ENCODE results near the gene POLD4. TPM values are rescaled to one million over a fixed set of nuclear protein-coding genes. Genes with fewer than 3 reads are reported as not detected.

Gene POLD4
- total RNA-seq, 1 donor from 2014 or later, result 50.1 TPM

DNA sequence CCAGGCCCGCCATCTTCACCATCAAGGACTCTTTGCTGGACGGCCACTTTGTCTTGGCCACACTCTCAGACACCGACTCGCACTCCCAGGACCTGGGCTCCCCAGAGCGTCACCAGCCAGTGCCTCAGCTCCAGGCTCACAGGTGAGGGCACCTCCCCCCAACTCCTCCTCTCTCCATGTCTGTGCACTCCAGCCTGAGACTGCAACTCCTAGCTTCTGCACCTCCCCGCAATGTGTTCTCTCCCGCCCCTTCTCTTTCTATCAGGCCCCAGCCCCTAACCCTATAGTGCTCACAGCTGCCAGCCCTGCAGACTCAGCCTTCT, 42.9 kb upstream of the POLD4 start:
- H3K36me3 Mint-ChIP-seq (ENCODE audit: low read depth), result peaks cover 51% of the 10 kb centered on the region
- intact Hi-C loops (cut with micrococcal nuclease), result no loop called here
- no peaks in the 10 kb centered on the region for H3K27me3 Mint-ChIP-seq (ENCODE audit: low read depth)

DNA sequence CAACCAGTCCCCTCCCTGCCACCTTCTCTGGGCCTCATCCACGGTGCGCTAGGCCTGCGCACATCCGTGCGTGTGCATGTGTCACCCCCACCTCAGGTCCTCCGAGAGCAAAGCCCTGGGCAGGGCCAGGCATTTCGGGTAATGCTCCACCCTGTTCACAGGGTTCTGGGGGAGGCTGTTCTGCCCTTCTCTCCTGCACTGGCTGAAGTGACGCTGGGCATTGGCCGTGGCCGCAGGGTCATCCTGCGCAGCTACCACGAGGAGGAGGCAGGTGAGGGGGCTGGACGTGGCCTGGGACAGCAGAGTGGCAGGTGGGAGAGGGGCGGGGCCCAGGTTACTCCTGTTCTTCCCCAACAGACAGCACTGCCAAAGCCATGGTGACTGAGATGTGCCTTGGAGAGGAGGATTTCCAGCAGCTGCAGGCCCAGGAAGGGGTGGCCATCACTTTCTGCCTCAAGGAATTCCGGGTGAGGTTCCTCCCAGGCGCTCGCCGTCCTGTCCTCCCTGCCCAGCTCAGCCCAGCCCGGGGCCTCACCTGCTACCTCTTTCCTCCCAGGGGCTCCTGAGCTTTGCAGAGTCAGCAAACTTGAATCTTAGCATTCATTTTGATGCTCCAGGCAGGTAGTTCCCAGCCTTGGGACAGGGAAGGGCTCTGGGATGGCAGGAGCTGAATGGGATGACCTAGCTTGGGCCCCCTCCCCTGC, 42.4 kb upstream of the POLD4 start:
- peaks cover 51% of the 10 kb centered on the region for H3K36me3 Mint-ChIP-seq (ENCODE audit: low read depth)
- no peaks in the 10 kb centered on the region for H3K27me3 Mint-ChIP-seq (ENCODE audit: low read depth)
- DNase-seq (ENCODE audit: low spot score), result no peak
- no peak overlapping the region for H3K4me3 Mint-ChIP-seq (ENCODE audit: low read depth)
- intact Hi-C loops (cut with micrococcal nuclease), result no loop called here
- H3K27ac Mint-ChIP-seq, result no peak overlapping the region
- H3K4me1 Mint-ChIP-seq (ENCODE audit: low read depth), result peaks cover 37% of the 10 kb centered on the region
- H3K9me3 Mint-ChIP-seq, result no peaks in the 10 kb centered on the region

More for the DNA sequence above, 42.9 kb upstream of the POLD4 start:
- DNase-seq (ENCODE audit: low spot score), result no peak
- Mint-ChIP-seq H3K9me3 (no peaks in the 10 kb centered on the region), H3K4me3 (ENCODE audit: low read depth) (no peak overlapping the region), H3K4me1 (ENCODE audit: low read depth) (peaks cover 35% of the 10 kb centered on the region), H3K27ac (no peak overlapping the region)

DNA sequence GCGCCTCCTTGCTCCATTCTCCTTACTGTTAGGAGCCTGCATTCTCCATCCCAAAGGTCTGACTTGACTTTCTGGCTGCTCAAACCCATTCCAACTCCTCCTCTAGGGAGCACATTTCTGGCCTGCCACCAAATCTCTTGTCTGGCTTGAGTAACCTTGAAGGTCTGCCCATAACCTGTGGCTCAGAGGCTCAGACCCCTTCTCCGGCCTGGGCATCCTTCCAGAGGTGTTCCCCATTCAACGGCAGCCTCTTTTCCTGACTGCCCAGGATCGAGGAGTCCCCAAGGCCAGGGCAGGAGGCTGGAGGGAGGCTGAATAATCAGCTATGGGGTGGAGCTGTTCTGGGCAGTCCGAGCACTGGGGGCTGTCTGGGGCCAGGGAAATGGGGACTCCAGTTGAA, 40.6 kb upstream of the POLD4 start:
- Mint-ChIP-seq H3K27me3 (ENCODE audit: low read depth) (no peaks in the 10 kb centered on the region), H3K27ac (no peak overlapping the region), H3K4me1 (ENCODE audit: low read depth) (peaks cover 36% of the 10 kb centered on the region), H3K36me3 (ENCODE audit: low read depth) (peaks cover 39% of the 10 kb centered on the region), H3K9me3 (no peaks in the 10 kb centered on the region), H3K4me3 (ENCODE audit: low read depth) (peak overlapping the region; percentile 72)
- intact Hi-C loops (cut with micrococcal nuclease), result loop anchor here (5.0 kb wide), 1 partner anchor 132 kb away; no protein-coding TSS in a partner anchor
- no peak for DNase-seq (ENCODE audit: low spot score)

DNA sequence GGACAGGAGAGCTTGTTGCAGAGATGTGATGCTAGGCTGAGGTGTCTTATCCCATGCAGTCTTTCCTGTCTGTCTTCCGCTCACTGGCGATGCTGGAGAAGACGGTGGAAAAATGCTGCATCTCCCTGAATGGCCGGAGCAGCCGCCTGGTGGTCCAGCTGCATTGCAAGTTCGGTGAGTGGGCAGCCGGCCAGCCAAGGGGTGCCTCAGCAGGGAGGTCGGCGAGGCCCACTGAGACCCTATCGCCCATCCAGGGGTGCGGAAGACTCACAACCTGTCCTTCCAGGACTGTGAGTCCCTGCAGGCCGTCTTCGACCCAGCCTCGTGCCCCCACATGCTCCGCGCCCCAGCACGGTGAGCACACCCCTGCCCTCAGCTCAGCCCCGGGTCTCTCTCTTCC, 40.1 kb upstream of the POLD4 start:
- intact Hi-C loops (cut with micrococcal nuclease), result loop anchor here (5.0 kb wide), 1 partner anchor 131 kb away; no protein-coding TSS in a partner anchor
- H3K4me3 Mint-ChIP-seq (ENCODE audit: low read depth), result peak overlapping the region; percentile 72
- H3K27ac Mint-ChIP-seq, result no peak overlapping the region
- peaks cover 37% of the 10 kb centered on the region for H3K4me1 Mint-ChIP-seq (ENCODE audit: low read depth)
- H3K36me3 Mint-ChIP-seq (ENCODE audit: low read depth), result peaks cover 36% of the 10 kb centered on the region
- DNase-seq (ENCODE audit: low spot score), result no peak
- H3K27me3 Mint-ChIP-seq (ENCODE audit: low read depth), result no peaks in the 10 kb centered on the region
- no peaks in the 10 kb centered on the region for H3K9me3 Mint-ChIP-seq

DNA sequence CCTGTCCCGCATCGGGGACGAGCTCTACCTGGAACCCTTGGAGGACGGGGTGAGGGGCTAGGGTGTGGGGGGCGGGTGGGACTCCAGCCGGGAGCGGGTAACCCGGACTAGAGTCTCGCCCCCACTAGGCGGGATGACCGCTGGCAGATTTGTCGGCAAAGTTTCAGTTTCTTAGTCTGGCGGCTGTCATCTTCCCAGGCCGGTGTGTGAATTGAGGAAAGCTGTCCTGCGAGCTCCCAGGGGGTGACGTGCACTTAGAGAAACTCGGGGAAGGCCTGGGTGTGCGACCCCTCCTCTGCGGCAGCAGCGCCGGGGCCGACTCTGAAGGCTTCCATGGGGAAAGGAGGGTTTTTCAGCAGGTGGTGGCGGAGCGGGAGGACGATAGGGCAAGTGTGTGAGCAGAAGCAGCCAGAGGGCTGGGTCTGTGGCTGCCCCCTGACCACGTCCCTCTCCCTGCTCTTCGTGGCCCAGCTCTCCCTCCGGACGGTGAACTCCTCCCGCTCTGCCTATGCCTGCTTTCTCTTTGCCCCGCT, 38.9 kb upstream of the POLD4 start:
- intact Hi-C loops (cut with micrococcal nuclease), result loop anchor here (5.0 kb wide), 1 partner anchor 130 kb away; no protein-coding TSS in a partner anchor

DNA sequence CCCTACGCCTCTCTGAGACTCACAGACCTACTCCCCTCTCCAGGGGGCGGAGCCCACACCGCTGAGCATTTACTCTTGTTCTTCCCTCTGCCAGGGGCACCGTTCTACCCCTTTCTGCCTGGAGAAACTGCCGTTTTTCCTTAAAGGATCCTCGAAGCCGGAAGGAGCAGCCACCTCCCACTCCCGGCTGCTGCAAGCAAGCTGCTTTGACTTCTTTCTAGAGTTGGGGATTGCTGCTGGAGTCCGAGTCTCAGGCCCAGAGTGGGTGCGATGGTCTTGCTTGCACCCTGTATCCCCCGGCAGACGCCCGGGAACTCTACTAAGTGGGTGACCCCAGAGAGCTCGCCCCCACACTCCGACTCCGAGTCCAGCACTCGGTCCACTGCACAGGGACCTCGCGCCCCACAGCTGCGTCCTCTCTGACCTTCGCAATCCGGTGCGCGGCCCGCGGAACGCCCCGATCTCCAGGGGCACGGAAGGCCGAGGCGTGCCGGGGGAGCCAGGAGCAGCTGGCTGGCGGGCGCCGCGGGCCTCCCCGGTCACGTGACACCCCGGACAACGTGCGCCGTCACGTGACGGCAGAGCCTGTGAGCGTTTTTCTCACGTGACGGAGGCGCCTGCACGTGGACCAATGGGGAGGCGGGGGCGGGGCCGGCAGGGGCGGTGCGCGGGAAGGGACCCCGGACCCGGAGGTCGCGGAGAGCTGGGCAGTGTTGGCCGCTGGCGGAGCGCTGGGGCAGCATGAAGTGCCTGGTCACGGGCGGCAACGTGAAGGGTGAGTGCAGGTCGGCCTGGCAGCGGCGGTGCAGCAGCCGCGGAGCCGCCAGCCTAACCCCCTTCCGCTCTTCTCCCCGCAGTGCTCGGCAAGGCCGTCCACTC, 38.2 kb upstream of the POLD4 start, which contains the start of gene RAD9A:
Gene RAD9A, plus strand, starts transcription at position 683 of the 879 bp plus-strand sequence. Its CDS starts 59 bp downstream, at position 742.
- intact Hi-C loops (cut with micrococcal nuclease), result loop anchor here (5.0 kb wide), 1 partner anchor 129 kb away; no protein-coding TSS in a partner anchor
- Mint-ChIP-seq H3K4me3 (ENCODE audit: low read depth) (peak within 1 kb of the TSS; percentile 89), H3K4me1 (ENCODE audit: low read depth) (peaks cover 27% of the 10 kb centered on the region), H3K9me3 (no peaks in the 10 kb centered on the region), H3K27me3 (ENCODE audit: low read depth) (no peaks in the 10 kb centered on the region), H3K36me3 (ENCODE audit: low read depth) (peaks cover 20% of the 10 kb centered on the region), H3K27ac (peak within 1 kb of the TSS; percentile 52)
- peak; percentile 89 for DNase-seq (ENCODE audit: low spot score)

More for the DNA sequence above, 38.9 kb upstream of the POLD4 start:
- H3K9me3 Mint-ChIP-seq, result no peaks in the 10 kb centered on the region
- peak overlapping the region; percentile 89 for H3K4me3 Mint-ChIP-seq (ENCODE audit: low read depth)
- peaks cover 25% of the 10 kb centered on the region for H3K36me3 Mint-ChIP-seq (ENCODE audit: low read depth)
- peaks cover 32% of the 10 kb centered on the region for H3K4me1 Mint-ChIP-seq (ENCODE audit: low read depth)
- peak overlapping the region; percentile 52 for H3K27ac Mint-ChIP-seq
- no peaks in the 10 kb centered on the region for H3K27me3 Mint-ChIP-seq (ENCODE audit: low read depth)
- no peak for DNase-seq (ENCODE audit: low spot score)

DNA sequence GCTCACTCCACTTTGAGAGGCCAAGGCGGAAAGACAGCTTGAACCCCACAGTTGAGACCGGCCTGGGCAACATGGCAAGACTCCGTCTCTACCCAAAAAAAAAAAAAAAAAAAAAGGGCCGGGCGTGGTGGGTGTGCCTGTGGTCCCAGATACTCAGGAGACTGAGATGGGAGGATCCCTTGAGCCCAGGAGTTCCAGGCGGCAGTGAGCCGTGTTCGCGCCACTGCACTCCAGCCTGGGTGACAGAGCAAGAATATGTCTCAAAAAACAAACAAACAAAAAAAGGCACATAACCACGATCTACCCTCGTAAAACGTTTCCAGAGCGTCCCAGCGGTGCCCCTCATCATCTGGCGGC, 37.6 kb upstream of the POLD4 start:
- intact Hi-C loops (cut with micrococcal nuclease), result loop anchor here (5.0 kb wide), 1 partner anchor 129 kb away; no protein-coding TSS in a partner anchor
- Mint-ChIP-seq H3K4me3 (ENCODE audit: low read depth) (peak overlapping the region; percentile 89), H3K4me1 (ENCODE audit: low read depth) (peaks cover 25% of the 10 kb centered on the region), H3K27me3 (ENCODE audit: low read depth) (no peaks in the 10 kb centered on the region), H3K9me3 (no peaks in the 10 kb centered on the region), H3K36me3 (ENCODE audit: low read depth) (peaks cover 14% of the 10 kb centered on the region), H3K27ac (peak overlapping the region; percentile 33)
- no peak for DNase-seq (ENCODE audit: low spot score)

DNA sequence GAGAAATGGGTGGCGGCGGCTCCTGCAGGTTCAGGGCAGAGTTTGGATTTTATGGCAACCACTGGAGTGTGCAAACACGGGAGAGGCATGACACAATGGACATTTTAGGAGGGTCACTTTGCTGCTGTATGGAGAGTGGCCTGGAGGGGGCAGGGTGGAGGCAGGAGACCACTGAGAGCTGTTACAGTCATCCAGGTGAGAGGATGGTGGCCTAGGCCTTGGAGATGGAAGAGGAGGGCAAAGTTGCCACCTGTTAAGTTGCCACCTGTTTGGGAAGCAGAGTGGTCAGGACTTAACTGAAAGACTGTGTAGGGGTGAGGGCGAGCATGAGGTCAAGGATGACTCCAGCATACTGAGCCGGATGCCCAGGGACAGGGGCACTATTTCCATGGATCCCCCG, 36.1 kb upstream of the POLD4 start:
- Mint-ChIP-seq H3K27ac (peak overlapping the region; percentile 33), H3K4me3 (ENCODE audit: low read depth) (peak overlapping the region; percentile 74), H3K27me3 (ENCODE audit: low read depth) (no peaks in the 10 kb centered on the region), H3K4me1 (ENCODE audit: low read depth) (peaks cover 25% of the 10 kb centered on the region), H3K36me3 (ENCODE audit: low read depth) (peaks cover 14% of the 10 kb centered on the region), H3K9me3 (no peaks in the 10 kb centered on the region)
- peak; percentile 41 for DNase-seq (ENCODE audit: low spot score)
- intact Hi-C loops (cut with micrococcal nuclease), result loop anchor here (1.0 kb wide), 1 partner anchor 117 kb away; no protein-coding TSS in a partner anchor

DNA sequence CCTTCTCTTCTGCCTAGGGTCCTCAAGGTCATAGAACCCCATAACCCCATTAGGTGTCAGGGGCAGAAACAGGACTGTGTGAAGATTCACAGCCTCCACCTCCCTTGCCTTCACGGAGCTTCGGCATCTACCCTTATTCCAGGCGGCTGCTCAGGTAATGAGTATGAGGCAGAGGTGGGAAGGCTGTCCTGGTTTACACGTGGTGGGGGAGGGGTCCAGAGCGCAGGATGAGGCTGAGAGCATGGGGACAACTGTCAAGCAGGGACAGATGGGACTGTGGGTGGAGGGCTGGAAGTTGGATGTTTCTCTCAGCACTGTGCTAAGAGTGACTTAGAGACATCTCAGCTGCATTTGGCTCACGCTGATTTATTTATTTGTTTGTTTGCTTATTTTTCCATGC, 34.2 kb upstream of the POLD4 start:
- peaks cover 15% of the 10 kb centered on the region for H3K4me1 Mint-ChIP-seq (ENCODE audit: low read depth)
- peaks cover 3% of the 10 kb centered on the region for H3K36me3 Mint-ChIP-seq (ENCODE audit: low read depth)
- H3K27ac Mint-ChIP-seq, result no peak overlapping the region
- no peak for DNase-seq (ENCODE audit: low spot score)
- no peak overlapping the region for H3K4me3 Mint-ChIP-seq (ENCODE audit: low read depth)
- intact Hi-C loops (cut with micrococcal nuclease), result no loop called here
- H3K27me3 Mint-ChIP-seq (ENCODE audit: low read depth), result peaks cover under 1% of the 10 kb centered on the region
- no peaks in the 10 kb centered on the region for H3K9me3 Mint-ChIP-seq

DNA sequence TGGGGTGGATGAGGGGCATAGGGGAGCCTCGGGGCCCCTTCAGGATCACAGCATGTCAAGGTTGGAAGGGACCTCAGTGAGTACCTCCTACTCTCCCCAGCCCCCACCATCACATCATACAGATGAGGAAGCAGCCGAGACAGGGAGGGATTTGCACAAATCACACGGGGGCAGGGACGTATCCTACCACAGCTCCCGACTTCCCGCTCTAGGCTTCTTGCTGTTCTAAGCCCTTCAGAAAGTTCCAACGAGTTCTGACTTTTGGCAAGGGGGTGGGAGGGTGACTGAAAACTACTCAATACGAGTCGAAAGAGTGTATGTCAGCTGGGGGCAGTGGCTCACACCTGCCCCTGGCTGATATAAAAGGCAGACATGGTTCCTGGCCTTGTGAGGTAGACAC, 33.7 kb upstream of the POLD4 start:
- no peaks in the 10 kb centered on the region for H3K9me3 Mint-ChIP-seq
- H3K4me3 Mint-ChIP-seq (ENCODE audit: low read depth), result no peak overlapping the region
- peaks cover 14% of the 10 kb centered on the region for H3K4me1 Mint-ChIP-seq (ENCODE audit: low read depth)
- H3K36me3 Mint-ChIP-seq (ENCODE audit: low read depth), result no peaks in the 10 kb centered on the region
- H3K27me3 Mint-ChIP-seq (ENCODE audit: low read depth), result peaks cover 3% of the 10 kb centered on the region
- intact Hi-C loops (cut with micrococcal nuclease), result no loop called here
- H3K27ac Mint-ChIP-seq, result no peak overlapping the region
- no peak for DNase-seq (ENCODE audit: low spot score)

DNA sequence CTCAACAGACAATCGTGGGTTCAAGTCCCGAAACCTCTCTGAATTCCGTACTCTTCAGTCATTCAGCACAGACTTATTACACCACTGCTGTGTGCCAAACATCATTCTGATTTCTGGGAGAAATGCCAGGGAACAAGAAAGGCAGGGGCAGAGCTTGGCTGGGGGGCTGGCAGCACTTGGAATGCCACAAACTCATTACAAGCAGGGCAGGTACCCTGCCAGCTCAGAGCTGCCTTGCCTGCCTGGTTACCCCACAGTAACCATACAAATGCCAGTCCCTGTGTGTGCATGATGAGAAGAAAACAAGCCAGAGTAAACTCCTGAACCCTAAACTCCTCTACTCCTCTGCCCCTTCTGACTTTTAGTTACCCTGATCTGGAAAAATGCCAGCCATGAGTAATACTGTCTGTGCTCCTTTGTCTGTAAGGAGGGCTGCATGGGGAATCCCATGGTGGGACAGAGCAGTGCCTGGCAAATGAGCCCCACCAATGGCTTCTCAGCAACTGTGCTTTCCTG, 31.6 kb upstream of the POLD4 start:
- no peaks in the 10 kb centered on the region for H3K36me3 Mint-ChIP-seq (ENCODE audit: low read depth)
- no peak for DNase-seq (ENCODE audit: low spot score)
- intact Hi-C loops (cut with micrococcal nuclease), result loop anchor here (5.0 kb wide), 1 partner anchor 118 kb away; the partner anchor contains the start of gene GRK2
- H3K27ac Mint-ChIP-seq, result no peak overlapping the region
- no peak overlapping the region for H3K4me3 Mint-ChIP-seq (ENCODE audit: low read depth)
- no peaks in the 10 kb centered on the region for H3K9me3 Mint-ChIP-seq
- H3K27me3 Mint-ChIP-seq (ENCODE audit: low read depth), result peaks cover 11% of the 10 kb centered on the region
- H3K4me1 Mint-ChIP-seq (ENCODE audit: low read depth), result peaks cover 12% of the 10 kb centered on the region

DNA sequence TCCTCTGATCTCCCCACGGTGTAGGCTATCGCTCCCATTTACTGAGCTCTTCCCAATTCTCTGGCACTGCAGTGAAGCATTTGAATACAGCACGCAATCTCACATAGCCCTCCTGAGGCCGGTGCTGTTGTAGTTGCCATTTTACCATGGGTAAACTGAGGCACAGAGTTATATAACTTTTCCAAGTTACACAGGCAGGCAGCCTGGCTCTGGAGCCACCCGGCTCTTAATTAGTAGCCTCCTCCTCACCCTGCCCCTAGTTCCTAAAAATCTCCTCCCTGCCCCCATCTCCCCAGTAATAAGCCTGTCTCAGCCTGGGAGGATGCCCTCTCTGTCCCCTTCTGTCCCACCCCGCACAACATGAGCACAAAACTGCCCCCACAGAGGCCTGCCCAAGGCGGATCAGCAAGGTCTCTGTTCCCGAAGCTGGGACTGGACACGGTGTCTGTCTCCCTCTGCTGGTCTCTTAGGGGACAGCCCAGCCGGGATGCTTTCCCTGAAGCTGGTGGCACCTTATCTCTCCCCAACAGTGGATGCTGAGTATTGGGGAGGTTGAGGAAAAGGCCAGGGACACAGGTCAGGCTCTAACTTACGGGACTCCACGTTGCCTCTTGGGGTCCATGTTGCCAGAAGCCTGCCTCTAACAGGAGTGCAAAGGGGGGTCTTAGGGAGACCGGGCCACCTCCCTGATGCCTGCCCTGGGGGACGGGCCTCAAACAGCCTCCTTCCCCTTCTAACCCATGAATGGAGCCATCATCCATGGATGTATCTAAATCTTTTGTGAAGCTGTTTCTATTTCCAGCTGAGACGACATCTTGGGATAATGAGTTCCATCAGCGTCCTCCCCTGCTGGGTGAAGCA, 29.2 kb upstream of the POLD4 start:
- Mint-ChIP-seq H3K27me3 (ENCODE audit: low read depth) (peaks cover 17% of the 10 kb centered on the region), H3K4me3 (ENCODE audit: low read depth) (no peak overlapping the region)
- intact Hi-C loops (cut with micrococcal nuclease), result loop anchor here (1.0 to 5.0 kb wide), 2 partner anchors 25 to 115 kb away; partner anchors contain the start of gene GRK2

More for the DNA sequence above, 29.2 kb upstream of the POLD4 start:
- H3K4me1 Mint-ChIP-seq (ENCODE audit: low read depth), result peaks cover 5% of the 10 kb centered on the region
- no peaks in the 10 kb centered on the region for H3K9me3 Mint-ChIP-seq
- peak; percentile 73 for DNase-seq (ENCODE audit: low spot score)
- H3K27ac Mint-ChIP-seq, result no peak overlapping the region
- H3K36me3 Mint-ChIP-seq (ENCODE audit: low read depth), result no peaks in the 10 kb centered on the region
